Measurements from ENCODE around the gene TMEM151A. TPM values are rescaled to one million over a fixed set of nuclear protein-coding genes. Genes with fewer than 3 reads are reported as not detected.

Gene TMEM151A
- 1.5 and 1.7 TPM in 2 replicates for total RNA-seq (2021)
- Bru-seq, nascent RNA, result percentile 27 among the genes with signal in this experiment
- BruChase-seq, experiment 1, labeled RNA remaining after a 2-hour chase, result percentile 25 among the genes with signal in this experiment
- percentile 31 among the genes with signal in this experiment for BruChase-seq, experiment 2, labeled RNA remaining after a 6-hour chase
- long read RNA-seq, partial matches to known transcripts, result 0 of 2 reads
- long read RNA-seq, other reads (novel, unspliced or antisense), result 1 of 2 reads

DNA sequence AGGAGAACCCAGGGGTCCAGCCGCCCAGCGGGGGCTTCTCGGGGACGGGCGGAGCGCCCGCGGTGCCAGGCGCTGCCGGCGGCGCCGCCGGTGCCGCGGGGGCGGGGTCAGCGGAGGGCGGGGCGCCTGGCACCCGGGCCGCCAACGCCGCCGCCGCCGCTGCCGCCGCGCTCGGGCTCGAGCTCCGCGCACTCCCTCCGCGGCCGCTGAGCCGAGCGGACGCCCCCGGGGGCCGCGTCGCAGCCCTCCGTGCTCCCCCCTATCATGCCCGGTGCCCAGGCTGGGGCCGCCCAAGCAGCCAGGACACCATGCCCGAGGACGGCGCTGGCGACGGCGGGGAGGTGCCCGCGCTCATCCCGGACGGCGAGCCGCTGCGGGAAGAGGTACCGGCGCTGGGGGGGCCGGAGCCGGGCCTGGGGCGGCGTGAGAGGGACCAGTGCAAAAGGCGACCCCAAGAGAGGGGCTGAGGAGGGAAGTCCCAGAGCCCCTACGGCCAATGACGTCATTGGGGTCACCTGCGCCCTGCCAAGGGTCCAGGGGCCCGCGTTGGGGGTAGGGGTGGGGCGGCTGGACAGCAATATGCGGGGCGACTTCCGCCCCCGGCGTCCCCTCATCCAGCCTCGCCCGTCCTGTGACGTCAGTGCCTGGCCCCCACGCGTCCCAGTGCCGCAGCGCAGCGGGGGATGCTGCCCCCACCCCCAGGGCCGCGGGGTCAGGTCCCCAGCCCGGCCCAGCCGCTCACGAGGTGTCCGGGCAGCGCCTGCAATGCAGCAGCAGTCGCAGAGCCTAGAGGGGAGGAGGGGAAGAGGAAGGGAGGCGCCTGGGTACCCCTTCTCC, at the start of gene TMEM151A:
TSS of gene TMEM151A (plus strand) at position 189 of the 837 bp plus-strand sequence. CDS start at position 309, 120 bp downstream.
- H3K36me3 ChIP-seq (ENCODE audit: insufficient read depth, low read length, poor library complexity, severe bottlenecking), result no peaks in the 10 kb centered on the region
- ChIA-PET POLR2A (ENCODE audit: low non-redundant PET) (no interaction called here), CTCF (interaction anchor here (0.6 kb wide), 2 partner anchors 37 to 82 kb away, joined by 3 to 5 read pairs; no protein-coding TSS in a partner anchor)
- peaks cover 19% of the 10 kb centered on the region for H3K4me1 ChIP-seq (ENCODE audit: insufficient read depth, low read length, poor library complexity, severe bottlenecking)
- H3K27ac ChIP-seq (ENCODE audit: low read depth, low read length, poor library complexity, severe bottlenecking), result no peak within 1 kb of the TSS
- no peaks in the 10 kb centered on the region for H3K9me3 ChIP-seq (ENCODE audit: low read depth, low read length, poor library complexity, severe bottlenecking)
- TF ChIP-seq, protein P1, sequence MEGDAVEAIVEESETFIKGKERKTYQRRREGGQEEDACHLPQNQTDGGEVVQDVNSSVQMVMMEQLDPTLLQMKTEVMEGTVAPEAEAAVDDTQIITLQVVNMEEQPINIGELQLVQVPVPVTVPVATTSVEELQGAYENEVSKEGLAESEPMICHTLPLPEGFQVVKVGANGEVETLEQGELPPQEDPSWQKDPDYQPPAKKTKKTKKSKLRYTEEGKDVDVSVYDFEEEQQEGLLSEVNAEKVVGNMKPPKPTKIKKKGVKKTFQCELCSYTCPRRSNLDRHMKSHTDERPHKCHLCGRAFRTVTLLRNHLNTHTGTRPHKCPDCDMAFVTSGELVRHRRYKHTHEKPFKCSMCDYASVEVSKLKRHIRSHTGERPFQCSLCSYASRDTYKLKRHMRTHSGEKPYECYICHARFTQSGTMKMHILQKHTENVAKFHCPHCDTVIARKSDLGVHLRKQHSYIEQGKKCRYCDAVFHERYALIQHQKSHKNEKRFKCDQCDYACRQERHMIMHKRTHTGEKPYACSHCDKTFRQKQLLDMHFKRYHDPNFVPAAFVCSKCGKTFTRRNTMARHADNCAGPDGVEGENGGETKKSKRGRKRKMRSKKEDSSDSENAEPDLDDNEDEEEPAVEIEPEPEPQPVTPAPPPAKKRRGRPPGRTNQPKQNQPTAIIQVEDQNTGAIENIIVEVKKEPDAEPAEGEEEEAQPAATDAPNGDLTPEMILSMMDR (conservative IDR thresholded peaks at IDR 0.05; ENCODE audit: low read depth, low read length), result no peak
- TF ChIP-seq EZH2 (IDR thresholded peaks at IDR 0.05; ENCODE audit: borderline replicate concordance, low read depth, low read length, poor library complexity, severe bottlenecking), result no peak
- peak within 1 kb of the TSS; percentile 57 for H3K4me3 ChIP-seq (ENCODE audit: low read depth, low read length, poor library complexity, severe bottlenecking)
- no TSS peak for BruUV-seq (replicated peaks)
- intact Hi-C loops (cut with micrococcal nuclease; ENCODE audit: unreplicated experiment), result no loop called here
- DNase-seq (ENCODE audit: low spot score), result no peak
- H3K27me3 ChIP-seq (replicated peaks; ENCODE audit: insufficient read depth, low read depth, low read length, poor library complexity), result no peaks in the 10 kb centered on the region

GRCh38 chr11:66242095-66242765, 49.5 kb upstream of the TMEM151A start:
- no peaks in the 10 kb centered on the region for H3K27me3 ChIP-seq (replicated peaks; ENCODE audit: insufficient read depth, low read depth, low read length, poor library complexity)
- no peaks in the 10 kb centered on the region for H3K4me1 ChIP-seq (ENCODE audit: insufficient read depth, low read length, poor library complexity, severe bottlenecking)
- no peaks in the 10 kb centered on the region for H3K9me3 ChIP-seq (ENCODE audit: low read depth, low read length, poor library complexity, severe bottlenecking)
- CTCF ChIA-PET, result no interaction called here
- TF ChIP-seq EZH2 (IDR thresholded peaks at IDR 0.05; ENCODE audit: borderline replicate concordance, low read depth, low read length, poor library complexity, severe bottlenecking), result no peak
- intact Hi-C loops (cut with micrococcal nuclease; ENCODE audit: unreplicated experiment), result no loop called here
- no peak overlapping the region for H3K4me3 ChIP-seq (ENCODE audit: low read depth, low read length, poor library complexity, severe bottlenecking)
- DNase-seq (ENCODE audit: low spot score), result no peak
- BruUV-seq (replicated peaks), result no TSS peak
- POLR2A ChIA-PET (ENCODE audit: low non-redundant PET), result no interaction called here
- H3K27ac ChIP-seq (ENCODE audit: low read depth, low read length, poor library complexity, severe bottlenecking), result no peak overlapping the region
- H3K36me3 ChIP-seq (ENCODE audit: insufficient read depth, low read length, poor library complexity, severe bottlenecking), result peaks cover 5% of the 10 kb centered on the region

DNA sequence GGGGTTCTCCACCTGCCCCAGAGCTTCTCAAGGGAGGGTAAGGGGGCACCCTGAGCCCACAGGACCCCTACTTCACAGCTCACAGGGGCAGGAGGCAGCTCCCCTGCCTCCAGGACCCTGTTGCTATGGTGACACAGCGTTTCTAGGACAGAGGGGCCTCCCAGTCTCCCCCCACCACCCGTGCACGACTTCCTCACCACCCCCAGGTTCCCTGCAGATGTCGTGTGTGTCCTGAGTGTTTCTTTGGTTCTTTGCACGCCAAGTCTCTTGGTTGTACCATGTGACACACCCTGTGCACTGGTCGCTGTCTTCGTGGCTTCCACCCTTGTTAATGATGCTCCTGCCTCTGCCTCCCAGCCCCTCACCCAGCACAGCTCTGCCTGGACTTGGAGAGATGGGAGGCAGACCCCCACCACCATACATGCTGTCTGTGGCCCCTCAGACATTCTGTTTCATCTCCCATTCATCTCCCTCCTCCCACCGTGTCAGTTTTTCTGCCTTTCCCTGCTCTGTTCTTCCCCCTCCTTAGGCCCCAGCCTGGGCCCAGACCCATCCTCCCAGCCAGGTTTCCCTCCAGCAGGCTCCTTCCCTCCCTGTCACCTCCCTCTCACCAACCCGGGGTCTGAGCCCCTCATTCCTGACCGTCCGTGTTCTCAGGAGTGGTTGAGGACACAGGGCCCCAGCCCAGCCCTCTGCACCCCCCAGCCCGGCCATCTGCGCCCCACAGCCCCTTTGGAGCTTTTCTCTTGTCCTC, 47.7 kb upstream of the TMEM151A start:
- no peak for DNase-seq (ENCODE audit: low spot score)
- BruUV-seq (replicated peaks), result TSS peak; percentile 60
- no peak for TF ChIP-seq EZH2 (IDR thresholded peaks at IDR 0.05; ENCODE audit: borderline replicate concordance, low read depth, low read length, poor library complexity, severe bottlenecking)
- TF ChIP-seq, protein P1 (conservative IDR thresholded peaks at IDR 0.05; ENCODE audit: low read depth, low read length), result no peak
- peak overlapping the region; percentile 16 for H3K27ac ChIP-seq (ENCODE audit: low read depth, low read length, poor library complexity, severe bottlenecking)
- H3K36me3 ChIP-seq (ENCODE audit: insufficient read depth, low read length, poor library complexity, severe bottlenecking), result no peaks in the 10 kb centered on the region
- H3K4me1 ChIP-seq (ENCODE audit: insufficient read depth, low read length, poor library complexity, severe bottlenecking), result no peaks in the 10 kb centered on the region
- POLR2A ChIA-PET (ENCODE audit: low non-redundant PET), result no interaction called here
- no peaks in the 10 kb centered on the region for H3K9me3 ChIP-seq (ENCODE audit: low read depth, low read length, poor library complexity, severe bottlenecking)
- no peak overlapping the region for H3K4me3 ChIP-seq (ENCODE audit: low read depth, low read length, poor library complexity, severe bottlenecking)
- intact Hi-C loops (cut with micrococcal nuclease; ENCODE audit: unreplicated experiment), result no loop called here
- CTCF ChIA-PET, result no interaction called here
- H3K27me3 ChIP-seq (replicated peaks; ENCODE audit: insufficient read depth, low read depth, low read length, poor library complexity), result no peaks in the 10 kb centered on the region

Measured in A673 (cell line).